Neural crest cell (in vitro differentiated cells): Measurements from ENCODE around the gene NOP16. TPM values are rescaled to one million over a fixed set of nuclear protein-coding genes. Genes with fewer than 3 reads are reported as not detected.

ENCODE experiments used
- DNase-seq: peaks from one replicate; pipeline ENCODE4 v3.0.0; 2021; ENCODE audit warnings: low read depth, mixed read lengths, low spot score
- H3K27ac Mint-ChIP-seq: one replicate; pipeline ENCODE4 v1.8.0; 2021; ENCODE audit warnings: mild to moderate bottlenecking, mixed read lengths; ENCODE audit not compliant: unreplicated experiment
- H3K27me3 Mint-ChIP-seq: 2 replicates; pipeline ENCODE4 v1.8.0; 2021; ENCODE audit warnings: low read depth, mild to moderate bottlenecking, mixed read lengths
- H3K36me3 Mint-ChIP-seq: 2 replicates; pipeline ENCODE4 v1.8.0; 2021; ENCODE audit warnings: low read depth, mild to moderate bottlenecking, mixed read lengths
- H3K4me1 Mint-ChIP-seq: 2 replicates; pipeline ENCODE4 v1.8.0; 2021; ENCODE audit warnings: mixed read lengths
- H3K4me3 Mint-ChIP-seq: one replicate; pipeline ENCODE4 v1.8.0; 2021; ENCODE audit warnings: mild to moderate bottlenecking, mixed read lengths
- H3K9me3 Mint-ChIP-seq: 2 replicates; pipeline ENCODE4 v1.8.0; 2021; ENCODE audit warnings: mixed read lengths
- total RNA-seq: library from RNA; stranded (reverse); gene quantifications from 2 replicates; pipeline ENCODE4 v1.2.1, GENCODE V29; 2021
- TF ChIP-seq, protein P1 (sequence below): fragments of 200-600 bp; sonication (generic); conservative IDR thresholded peaks from 2 replicates; pipeline ENCODE4 v1.5.0; 2021; ENCODE audit warnings: antibody characterized with exemption, mild to moderate bottlenecking

The NOP16 gene
- total RNA-seq, 1 donor from 2014 or later = 40.9 TPM

DNA sequence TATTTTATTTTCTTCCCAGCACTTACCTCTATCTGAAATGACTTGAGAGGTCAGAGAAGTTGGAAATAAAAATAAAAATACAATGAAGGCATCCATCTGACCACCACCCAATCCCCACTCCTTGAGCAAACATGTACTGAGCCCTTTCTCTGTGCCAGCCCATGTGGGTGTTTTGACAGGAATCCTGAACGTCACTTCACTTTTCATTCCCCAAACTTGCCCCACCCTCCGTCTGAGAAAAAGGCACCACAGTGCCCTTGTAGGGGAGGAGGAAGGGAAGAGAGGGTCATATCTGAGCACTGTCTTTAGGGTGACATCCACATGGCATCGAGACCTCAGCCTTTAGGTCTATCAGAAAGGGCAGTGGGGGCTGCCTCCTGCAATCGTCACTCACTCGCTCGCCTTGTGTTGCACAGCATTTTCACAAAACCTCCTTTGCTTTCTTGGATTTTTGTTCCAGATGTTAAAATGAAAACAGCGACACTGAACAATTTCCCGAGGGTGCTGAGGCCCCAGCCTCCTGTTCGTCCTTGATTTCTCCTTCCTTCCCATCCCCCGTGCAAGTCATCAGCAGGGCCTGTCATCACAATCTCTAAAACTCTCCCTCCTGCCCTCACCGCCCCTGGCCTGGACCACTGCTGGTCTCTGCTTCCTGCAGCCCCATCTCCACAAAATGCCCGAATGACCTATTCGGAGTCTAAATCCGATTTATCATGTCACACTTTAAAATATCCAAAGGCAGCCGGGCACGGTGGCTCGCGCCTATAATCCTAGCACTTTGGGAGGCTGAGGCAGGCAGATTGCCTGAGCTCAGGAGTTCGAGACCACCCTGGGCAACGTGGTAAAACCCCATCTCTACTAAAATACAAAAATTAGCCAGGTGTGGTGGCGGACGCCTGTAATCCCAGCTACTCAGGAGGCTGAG, 13.1 kb upstream of the NOP16 start:
- TF ChIP-seq, protein P1, sequence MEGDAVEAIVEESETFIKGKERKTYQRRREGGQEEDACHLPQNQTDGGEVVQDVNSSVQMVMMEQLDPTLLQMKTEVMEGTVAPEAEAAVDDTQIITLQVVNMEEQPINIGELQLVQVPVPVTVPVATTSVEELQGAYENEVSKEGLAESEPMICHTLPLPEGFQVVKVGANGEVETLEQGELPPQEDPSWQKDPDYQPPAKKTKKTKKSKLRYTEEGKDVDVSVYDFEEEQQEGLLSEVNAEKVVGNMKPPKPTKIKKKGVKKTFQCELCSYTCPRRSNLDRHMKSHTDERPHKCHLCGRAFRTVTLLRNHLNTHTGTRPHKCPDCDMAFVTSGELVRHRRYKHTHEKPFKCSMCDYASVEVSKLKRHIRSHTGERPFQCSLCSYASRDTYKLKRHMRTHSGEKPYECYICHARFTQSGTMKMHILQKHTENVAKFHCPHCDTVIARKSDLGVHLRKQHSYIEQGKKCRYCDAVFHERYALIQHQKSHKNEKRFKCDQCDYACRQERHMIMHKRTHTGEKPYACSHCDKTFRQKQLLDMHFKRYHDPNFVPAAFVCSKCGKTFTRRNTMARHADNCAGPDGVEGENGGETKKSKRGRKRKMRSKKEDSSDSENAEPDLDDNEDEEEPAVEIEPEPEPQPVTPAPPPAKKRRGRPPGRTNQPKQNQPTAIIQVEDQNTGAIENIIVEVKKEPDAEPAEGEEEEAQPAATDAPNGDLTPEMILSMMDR = no peak
- no peaks in the 10 kb centered on the region for H3K27me3 Mint-ChIP-seq

DNA sequence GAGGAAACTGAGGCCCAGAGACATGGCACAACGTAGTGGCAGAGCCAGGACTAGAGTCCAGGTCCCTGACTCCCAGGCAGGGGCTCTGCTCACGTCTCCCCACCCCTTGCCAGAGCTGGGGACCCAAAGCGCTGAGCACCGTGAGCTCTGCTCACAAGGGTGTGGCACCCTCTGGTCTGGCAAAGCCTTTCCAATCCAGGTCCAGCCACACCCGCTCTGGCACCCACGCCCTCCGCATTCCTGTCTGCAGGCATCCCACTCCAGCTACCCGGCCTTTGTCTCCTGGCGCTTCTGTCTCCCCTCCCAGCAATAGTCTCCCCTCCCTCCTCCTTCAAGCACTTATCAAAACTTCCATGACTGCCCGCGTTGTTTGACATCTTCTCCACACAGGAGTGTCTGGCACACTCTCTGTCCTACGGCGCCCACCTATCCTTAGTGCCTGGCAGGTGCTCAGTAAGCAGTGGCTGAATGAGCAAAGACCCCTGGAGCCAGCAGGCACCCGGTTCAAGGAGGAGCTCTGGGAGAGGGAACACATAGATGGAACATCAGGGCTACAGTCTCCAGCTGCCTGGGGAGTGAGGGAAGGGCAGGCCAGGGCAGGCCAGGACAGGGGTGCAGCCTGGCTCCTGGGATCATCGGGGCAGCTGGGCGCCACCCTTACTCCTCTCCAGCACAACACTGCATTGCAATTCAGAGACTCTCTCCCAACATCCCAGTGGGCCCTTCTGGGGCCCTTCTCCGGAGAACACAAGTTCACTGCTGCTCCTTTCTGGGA, 12.2 kb upstream of the NOP16 start:
- Mint-ChIP-seq H3K27ac (no peak overlapping the region), H3K4me1 (no peaks in the 10 kb centered on the region), H3K4me3 (no peak overlapping the region), H3K27me3 (no peaks in the 10 kb centered on the region), H3K9me3 (no peaks in the 10 kb centered on the region), H3K36me3 (no peaks in the 10 kb centered on the region)
- DNase-seq = no peak
- TF ChIP-seq, protein P1 = no peak

More for the DNA sequence above, 13.1 kb upstream of the NOP16 start:
- no peaks in the 10 kb centered on the region for H3K36me3 Mint-ChIP-seq
- no peaks in the 10 kb centered on the region for H3K4me1 Mint-ChIP-seq
- peak overlapping the region; percentile 7 for H3K27ac Mint-ChIP-seq
- DNase-seq = no peak
- no peak overlapping the region for H3K4me3 Mint-ChIP-seq
- no peaks in the 10 kb centered on the region for H3K9me3 Mint-ChIP-seq

DNA sequence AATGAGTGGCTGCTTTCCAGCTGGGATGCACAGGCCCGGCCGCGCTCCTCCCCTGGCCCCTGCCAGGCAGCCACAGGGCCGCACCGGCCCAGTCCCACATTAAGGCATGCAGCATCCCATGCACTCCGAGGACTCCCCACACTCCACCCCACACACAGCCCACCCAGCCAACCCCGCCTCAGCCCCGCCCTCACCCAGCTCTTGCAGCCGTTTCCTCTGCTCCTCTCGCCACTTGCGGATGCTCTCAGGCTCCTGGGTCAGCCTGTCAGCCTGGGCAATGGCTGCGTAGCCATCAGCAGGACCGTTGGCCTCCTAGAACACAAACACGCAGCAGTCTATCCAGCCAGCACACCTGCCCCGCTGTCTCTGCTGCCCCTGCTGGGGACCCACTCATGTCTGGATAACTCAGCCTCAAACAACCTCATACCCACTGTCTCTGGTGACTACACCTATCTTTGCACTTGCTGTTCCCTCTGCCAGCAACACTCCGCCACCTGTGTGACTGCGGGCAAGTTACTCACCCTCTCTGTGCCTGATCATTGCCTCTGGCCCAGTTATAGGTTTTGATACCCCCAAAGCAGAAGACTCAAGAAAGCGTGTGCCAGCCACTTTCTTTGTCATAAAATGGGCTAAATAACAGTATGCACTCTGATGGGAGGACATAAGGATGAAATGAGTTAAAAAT, 9.5 kb upstream of the NOP16 start:
- TF ChIP-seq, protein P1 = no peak
- Mint-ChIP-seq H3K4me1 (no peaks in the 10 kb centered on the region), H3K27ac (no peak overlapping the region), H3K36me3 (no peaks in the 10 kb centered on the region), H3K4me3 (no peak overlapping the region), H3K27me3 (no peaks in the 10 kb centered on the region), H3K9me3 (no peaks in the 10 kb centered on the region)
- no peak for DNase-seq

DNA sequence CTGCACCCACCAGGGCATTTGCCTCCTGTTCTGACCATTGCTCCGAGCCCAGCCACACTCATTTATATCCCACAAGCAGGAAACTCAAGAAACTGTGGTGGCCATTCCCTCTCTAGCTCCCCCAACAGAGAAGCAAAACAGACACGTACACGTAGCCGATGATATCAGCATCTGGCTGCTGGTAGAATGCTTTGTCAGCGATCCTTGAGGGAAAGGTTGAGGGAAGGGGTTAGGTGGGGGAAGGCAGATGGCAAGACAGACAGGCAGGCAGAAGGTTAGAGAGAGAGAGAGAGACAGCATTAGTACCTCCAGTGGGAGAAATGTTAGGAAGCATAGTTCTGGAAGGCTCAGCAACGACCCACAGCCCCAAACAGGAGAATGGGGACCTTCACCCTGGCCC, 7.9 kb upstream of the NOP16 start:
- DNase-seq = no peak
- Mint-ChIP-seq H3K4me3 (no peak overlapping the region), H3K4me1 (no peaks in the 10 kb centered on the region), H3K27ac (no peak overlapping the region), H3K36me3 (no peaks in the 10 kb centered on the region), H3K9me3 (no peaks in the 10 kb centered on the region), H3K27me3 (no peaks in the 10 kb centered on the region)
- TF ChIP-seq, protein P1 = no peak

DNA sequence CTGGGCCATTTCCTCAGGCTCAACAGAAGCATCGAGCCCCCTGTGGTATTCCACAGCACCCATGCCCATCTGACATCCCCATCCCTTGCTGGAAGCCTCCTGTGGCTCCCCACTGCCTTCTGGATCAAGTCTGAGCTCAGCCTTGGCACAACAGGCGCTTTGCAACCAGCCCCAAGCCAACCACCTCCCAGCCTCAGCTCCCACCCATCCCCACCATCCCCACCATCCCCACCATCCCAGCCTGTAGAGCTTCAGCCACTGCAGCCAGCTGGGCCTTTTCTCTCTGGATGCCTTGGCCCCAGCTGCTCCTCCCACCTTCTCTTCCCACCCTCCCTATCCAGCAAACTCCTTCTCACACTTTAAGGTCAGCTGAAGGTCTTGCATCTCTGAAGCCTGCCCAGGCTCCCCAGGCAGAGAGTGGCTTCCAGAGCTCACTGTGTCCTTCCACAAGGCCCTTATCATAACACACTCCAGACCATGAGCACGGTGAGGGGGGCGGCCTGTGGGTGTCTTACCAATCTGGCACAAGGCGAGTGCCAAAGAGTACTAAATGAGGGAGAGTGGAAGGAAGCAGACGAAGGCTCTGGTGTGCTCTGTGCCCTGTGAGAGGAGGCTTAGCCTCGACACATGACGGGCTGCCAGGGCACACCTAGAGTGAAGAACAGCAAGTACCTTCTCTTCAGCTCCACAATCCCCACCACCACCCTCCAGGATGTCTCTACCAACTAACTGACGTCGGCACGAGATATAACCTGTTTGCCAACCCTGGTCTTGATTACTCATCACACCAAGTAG, 6.7 kb upstream of the NOP16 start:
- Mint-ChIP-seq H3K27me3 (no peaks in the 10 kb centered on the region), H3K27ac (no peak overlapping the region), H3K36me3 (no peaks in the 10 kb centered on the region), H3K4me1 (no peaks in the 10 kb centered on the region), H3K4me3 (no peak overlapping the region), H3K9me3 (no peaks in the 10 kb centered on the region)
- TF ChIP-seq, protein P1 = no peak
- DNase-seq = no peak
